ENCODE data around the gene MICAL2.

The MICAL2 gene

GRCh38 chr11:12291766-12292165 is 181.4 kb downstream of the MICAL2 start:
- no peak for DNase-seq

- no peak for DNase-seq
Observed at GRCh38 chr11:12292766-12293165, 182.4 kb downstream of the MICAL2 start.

- DNase-seq: no peak
Observed at GRCh38 chr11:12293486-12293885, 183.1 kb downstream of the MICAL2 start.

GRCh38 chr11:12294613-12295012 is 184.2 kb downstream of the MICAL2 start:
- DNase-seq: no peak

- DNase-seq: no peak
Observed at GRCh38 chr11:12295943-12296342, 185.6 kb downstream of the MICAL2 start.

- no peak for DNase-seq
Observed at GRCh38 chr11:12298610-12299009, 188.2 kb downstream of the MICAL2 start.

- no peak for DNase-seq
Observed at GRCh38 chr11:12301379-12301778, 191.0 kb downstream of the MICAL2 start.

- DNase-seq: no peak
Observed at GRCh38 chr11:12303421-12304149, 193.2 kb downstream of the MICAL2 start.

- no peak for DNase-seq
Observed at GRCh38 chr11:12306830-12307229, 196.4 kb downstream of the MICAL2 start.

- no peak for DNase-seq
Observed at GRCh38 chr11:12312132-12312531, 201.7 kb downstream of the MICAL2 start.

Data from NCI-H446 (cell line).